ENCODE data around the gene MOB3B.

Gene MOB3B

DNA sequence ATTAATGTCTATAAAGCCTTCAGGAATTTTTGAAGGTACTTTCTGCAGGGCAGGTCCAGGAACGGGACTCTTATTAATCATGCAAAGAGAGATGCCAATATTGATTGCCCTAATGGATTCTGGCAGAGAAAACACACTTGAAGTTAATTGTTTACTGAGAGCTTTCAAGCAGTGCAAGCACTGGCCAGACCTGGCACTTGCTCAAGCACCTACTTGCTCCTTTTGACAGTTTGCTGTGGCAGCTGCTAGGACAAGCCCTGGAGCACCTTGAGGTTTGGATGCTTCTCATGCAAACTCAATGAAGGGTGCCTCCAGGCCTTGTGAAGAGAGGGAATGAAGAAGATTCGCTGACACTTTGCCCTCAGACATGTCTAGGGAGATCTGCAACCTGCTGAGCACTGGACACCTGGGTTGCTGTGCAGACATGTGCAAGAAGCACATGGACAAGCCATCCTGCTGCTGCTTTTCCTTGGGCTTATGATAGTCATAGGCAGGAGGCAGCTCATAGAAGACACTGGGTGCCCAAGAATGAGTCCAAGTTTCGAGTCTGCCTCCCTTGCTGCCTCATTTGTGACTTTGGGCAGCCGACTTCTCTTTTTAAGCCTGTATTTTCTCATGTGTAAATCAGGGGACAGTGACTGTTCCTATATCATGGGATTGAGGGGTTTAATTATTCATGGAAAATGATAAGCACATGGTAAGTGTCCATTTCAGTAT lies 143.8 kb downstream of the MOB3B start:
- DNase-seq: no peak

DNA sequence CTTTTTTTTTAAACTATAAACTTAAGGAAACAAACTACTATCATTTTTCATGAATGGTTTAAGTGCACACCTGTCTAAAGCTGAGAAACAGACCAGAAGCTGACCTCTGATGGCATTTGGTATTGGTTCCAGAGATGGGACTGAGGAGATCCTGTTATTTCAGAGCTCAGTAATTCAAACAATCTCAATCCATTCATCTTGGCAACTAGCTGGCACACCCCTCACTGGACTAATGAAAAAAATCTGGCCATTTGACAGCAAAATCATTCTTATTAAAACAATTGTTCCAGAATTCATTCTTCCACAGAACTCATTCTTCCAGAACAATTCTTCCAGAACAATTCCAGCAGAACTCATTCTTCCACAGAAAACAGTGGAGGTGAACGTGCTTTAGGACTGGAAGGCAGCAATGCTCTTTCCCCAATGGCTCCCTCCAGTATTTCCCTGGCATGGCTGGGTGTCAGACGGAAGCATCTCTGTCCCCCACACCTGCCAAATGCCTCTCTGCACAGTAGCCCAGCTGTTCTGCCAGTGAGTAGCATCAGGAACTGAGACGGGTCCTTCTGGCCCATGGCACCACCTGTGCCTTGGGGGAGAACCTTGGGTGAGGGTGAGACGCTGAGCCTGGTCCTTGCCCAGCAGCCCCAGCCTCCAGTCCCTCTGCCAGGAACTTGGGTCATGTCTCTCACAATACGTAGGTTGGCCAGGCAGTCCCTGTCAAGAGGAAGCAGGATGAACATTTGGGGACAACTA lies 145.2 kb downstream of the MOB3B start:
- no peak for DNase-seq

DNA sequence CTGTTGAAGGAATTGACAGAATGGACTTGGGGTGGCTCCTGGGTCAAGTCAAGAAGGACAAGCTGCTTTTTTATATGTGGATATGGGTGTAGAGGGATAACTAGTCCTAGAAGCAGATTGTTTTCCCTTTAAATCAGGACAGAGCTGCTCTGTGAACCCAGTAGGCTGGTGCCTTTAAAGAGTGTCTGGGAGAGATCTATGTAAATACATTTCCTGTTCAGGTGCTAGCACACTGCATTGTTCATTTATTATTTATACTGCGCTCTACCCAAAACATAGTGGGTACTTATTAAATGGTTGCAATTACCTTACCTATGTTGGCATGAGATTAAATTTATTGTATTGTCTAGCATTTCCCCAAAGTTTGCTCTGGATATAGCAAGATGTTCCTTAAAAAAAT lies 146.1 kb downstream of the MOB3B start:
- DNase-seq: no peak

DNA sequence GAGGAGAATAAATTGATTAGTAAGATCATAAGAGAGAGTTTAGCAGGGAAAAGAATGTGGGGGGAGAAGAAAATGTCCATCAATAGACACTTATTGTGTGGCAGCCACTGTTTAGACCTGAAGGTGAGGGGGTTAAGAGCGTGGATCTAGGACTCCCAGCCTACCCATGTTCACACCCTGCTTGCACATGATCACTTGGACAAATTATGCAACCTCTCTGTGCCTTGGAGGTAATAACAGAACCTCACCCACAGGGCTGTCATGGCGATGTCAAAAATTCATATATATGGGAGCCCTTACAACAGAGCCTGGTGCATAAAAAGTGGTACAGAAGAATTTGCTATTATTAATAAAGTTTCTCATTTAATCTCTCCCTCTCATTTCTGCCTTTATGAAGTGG lies 146.6 kb downstream of the MOB3B start:
- no peak for DNase-seq

DNA sequence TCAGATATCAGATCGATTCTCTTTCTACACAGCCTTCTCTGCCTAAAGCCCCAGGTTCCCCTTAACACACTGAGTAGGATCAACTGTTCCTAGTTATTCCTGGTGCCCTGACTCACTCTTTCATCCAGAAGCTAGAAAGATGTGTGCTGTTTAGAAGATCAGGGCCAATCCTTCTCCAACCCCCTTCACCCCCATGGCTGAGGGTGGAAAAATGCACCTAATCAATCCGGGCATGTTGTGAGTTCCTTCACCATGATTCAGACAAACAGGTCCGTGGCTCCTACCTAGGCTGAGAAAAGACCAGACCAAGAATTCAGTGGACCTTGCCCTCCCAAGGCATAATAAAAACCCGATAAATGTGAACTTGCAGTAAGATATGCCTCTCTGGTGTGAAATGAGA lies 147.3 kb downstream of the MOB3B start:
- DNase-seq: no peak

DNA sequence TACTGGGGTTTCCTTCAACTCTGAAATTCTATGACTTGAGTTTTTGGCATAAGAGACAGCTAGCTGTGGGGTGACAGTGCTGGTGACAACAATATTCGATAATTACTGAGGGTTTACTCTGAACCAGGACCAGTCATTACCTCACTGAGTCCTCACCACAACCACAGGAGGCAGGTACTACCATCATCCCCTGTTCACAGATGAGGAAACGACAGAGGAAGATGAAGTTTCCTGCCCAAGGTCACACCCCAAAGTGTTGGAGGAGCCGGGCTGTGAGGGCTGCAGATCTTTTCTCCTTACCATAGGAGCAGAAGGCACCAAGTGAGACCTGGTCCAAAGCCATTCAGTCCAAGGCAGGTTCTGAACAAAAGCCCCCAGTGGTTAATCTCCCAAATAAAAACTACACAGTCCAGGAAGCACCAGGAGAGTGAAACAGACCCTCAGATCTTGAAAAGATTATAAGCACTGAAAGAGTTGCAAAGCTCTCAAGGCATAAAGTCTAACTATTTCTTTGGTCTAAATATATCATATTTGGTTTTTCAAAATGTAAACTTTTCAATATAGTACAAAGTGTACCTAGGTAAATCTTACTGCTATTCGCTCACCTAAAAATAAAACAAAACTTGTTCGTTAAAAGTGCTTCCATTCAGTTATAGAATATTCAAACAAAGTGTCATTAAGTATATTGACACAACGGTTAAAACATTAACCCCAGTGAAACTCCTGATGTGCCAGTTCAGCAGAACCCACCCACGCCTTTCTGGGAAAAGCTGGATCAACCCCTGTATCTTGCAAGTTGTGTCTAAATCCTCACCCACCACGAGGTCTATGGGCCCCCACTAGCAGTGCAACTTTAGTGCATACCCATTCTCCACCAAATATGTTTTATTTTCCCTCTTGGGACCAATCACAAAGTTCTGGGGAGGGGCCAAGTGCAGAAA lies 150.0 kb downstream of the MOB3B start:
- DNase-seq: no peak

DNA sequence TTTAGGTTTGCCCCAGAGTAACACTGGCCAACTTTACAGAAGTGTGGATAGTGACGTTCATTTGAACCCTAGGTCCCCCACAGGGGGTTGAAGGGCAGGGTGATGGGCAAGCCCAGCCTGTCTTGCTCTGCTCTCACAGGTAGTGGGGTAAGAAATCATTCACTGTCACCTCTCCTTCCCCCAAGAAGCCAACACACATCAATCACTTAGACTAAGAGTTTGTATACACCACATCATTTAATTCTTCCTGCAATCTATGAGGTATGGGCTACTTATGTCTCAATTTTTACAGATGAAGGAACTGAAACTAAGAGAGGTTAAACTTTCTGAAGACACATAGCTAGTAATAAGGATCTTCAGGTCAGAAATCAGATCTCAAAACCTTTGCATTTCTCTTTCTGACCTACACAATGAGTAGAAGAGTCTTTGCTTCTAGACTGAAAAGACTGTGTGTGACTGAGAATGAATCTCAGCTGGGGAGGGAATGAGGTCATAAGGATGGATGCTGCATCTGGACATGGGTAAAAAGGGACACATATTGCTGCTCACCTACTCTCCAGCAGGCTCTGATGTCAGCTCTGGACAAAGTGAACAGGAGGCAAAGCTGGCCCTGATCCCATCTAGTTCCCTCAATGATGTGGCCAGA lies 151.7 kb downstream of the MOB3B start:
- DNase-seq: no peak

DNA sequence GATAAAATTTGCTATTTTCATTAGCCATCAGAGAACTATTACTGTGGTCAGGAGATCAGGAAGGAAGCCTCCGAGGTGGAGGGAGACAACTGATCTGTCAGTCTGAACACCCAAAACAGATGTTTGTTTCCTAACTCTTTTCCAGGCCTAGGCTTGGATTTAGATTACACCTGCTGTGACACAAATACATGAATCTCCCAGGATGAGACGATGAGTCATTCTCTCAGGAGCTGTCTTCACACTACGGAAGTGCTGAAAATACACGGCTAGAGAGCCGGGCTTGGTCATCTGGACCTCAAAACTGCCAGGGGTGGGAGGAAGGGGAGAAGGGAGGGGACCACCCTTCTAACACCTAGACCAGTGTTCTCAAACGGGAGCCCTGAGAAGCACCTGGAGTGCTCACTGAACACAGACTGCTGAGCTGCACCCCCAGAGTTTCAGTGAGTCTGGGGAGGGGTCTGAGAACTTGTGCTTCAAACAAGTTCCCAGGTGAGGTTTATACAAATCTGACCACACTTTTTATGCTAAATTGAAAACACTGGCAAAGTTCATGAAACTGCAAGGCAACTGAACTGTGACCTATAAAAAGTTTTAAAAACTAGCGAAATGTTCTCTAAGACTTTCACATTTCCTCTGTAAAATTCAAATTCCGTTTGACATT lies 152.3 kb downstream of the MOB3B start:
- no peak for DNase-seq

DNA sequence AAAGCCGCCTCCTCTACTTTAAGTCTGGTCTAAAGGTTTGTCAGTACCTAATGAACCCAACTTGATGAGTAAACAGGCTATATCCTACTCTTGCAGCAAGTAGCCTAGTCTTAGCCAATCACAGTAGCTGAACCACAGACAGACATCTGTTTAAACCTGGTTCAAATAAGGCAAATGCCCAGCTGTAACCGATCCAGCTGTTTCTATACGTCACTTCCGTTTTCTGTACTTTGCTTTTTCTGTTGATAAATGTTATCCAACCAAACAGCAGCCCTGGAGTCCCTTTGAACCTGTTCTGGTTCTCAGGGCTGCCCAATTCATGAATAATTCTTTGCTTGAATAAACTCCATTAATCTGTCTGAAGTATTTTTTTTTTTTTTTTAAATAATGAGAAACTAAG lies 155.8 kb downstream of the MOB3B start:
- DNase-seq: no peak

DNA sequence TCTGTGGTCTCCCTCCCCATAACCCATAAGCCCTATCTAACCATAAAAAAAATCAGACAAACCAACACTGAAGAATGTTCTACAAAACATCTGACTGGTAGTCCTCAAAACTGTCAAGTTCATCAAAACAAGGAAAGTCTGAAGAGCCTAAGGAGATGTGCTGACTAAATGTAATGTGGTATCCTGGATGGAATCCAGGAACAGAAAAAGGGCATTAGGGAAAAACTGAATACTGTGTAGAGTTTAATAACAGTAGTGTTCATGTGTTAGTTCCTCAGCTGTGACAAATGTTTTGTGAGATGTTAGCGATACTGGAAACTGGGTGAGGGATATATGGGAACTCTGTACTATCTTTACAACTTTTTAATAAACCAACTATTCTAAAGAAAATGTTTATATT lies 157.0 kb downstream of the MOB3B start:
- no peak for DNase-seq

DNA sequence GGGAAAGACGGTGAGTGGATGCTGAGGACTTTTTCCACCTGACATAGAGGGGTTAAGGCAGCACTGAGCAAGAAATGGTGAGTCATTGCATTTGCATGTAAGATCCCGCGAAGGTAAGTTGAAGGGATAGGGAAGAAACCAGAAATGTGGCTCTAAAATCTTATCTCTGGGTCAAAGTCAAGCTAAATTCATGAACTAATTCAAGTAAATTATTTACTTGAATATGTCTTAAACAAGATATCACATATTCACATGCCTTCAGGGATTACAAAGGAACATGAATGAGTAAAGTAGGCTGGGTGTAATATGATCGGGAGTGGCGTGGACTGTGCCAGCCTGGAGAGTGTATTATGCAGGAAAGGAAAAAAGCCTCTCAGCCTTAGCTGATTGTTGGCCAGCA lies 158.2 kb downstream of the MOB3B start:
- DNase-seq: no peak

DNA sequence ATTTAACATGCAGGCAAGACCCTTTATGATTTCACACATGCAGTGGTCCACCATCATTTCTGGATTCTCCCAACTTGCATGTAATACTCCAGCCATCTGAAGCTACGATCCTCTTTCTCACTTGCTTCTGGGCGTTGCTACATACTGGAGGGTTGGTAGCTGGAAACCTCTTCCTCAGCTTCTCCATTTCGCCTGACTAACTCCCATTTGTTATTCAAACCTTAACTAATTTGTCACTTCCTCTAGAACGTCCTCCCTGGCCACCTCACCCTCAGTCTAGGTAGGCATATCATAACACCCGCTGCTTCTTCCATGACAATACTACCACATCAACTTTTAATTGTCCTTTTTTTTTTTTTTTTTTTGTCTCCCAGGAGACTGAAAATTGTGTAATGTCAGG lies 160.0 kb downstream of the MOB3B start:
- DNase-seq: no peak

DNA sequence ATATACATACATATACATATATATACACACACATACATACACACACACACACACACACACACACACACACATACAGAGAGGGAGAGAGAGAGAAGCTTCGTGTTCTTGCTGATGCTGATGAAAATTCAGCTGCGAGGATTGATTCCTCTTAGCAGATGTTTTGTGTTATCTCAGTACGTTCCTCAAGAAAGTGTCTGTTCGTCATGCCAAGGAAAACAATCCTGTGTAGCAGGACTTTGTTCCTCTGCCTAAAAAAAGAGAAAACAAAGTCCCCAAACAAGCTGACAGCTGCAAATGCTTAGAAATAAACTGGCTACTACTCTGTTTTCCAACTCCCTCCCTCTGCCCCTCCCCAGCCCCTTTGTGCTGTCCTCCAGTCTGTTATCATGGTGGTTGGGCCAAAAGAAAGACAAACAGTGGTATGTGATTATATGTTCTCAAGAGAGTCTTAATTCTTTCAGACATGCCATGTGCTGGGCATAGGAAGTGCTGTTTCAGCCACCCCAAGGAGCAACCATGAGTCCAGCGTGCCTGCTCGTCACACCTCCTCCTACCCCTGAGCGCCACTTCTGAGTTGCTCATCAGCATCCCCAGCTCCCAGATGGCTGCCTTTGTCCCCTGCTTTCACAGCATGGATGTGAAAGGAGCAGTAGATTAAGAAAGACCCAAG lies 161.2 kb downstream of the MOB3B start:
- DNase-seq: no peak

DNA sequence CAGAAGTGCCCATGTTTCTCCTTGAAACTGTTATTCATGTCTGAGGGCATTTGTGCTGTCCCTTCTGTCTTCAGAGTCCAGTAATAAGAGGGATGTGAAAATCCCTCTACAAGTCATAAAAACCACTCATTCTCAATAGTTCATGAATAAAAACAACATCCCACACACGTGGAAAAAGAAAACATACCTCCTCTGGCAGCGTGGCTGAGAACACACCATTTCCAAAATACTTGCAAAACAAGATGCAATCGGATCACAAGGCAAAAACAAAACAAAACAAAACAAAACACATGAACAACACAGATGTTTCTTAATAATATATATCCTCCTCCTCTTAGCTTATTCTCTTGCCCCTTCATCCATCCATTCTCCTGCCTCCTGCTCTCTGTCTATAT lies 161.7 kb downstream of the MOB3B start:
- no peak for DNase-seq

DNA sequence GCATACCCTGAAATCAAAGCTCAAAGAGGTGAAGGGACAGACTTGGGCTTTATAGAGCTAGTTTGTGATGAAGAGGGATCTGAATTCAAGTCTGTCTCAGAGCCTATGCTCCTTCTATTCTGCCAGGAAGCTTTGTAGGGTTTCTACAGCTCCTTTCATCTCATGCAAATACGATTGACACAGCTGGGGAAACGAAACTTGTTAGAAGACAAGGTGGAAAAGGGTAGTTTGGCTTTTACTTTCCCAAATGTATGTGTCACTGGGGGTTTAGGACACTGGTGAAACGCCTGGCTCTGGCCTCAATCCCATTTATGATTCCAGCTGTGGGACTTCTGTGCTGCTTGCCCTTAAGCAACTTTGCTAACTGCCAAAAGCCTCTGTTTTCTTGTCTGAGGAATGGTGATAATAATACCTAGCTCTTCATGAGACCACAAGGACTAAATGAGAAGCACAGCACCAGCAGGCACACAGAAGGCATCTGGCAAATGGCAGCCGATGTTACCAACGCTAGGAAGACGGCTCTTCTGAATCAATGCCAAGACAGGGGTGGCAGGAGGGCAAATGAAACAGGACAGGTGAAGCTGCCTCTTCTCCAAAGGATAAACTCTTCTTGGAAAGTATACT lies 162.3 kb downstream of the MOB3B start:
- no peak for DNase-seq

DNA sequence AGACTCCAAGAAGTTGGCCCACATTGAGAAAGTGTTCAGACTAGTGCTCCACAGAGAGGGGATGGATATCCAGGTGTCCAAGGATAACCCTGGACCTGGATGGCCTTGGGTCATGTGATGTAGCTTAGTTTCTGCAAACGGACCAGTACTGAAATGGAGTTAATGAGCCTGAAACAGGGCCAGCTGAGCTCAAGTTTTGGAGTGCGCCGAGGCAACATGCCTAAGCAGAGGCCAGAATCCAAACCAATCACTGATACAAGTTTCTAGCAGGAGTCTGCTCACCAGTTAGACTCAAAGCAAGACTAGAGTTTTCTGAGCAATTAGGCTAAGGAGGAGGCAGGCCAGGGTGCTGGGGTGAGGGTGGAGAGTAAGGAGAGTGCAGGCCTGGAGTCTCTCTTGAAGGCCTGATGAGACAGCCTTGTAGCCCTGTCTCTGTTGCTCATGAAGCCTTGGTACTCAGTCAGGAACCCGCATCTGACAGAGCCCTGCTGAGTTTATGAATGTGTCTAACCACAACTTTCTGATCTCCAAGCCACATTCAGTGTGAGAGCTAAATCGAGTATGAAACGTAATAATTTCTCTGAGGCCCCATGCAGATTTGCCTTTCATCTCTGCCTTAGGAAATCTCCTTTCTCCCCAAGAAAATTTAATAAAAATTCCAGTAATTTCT lies 163.8 kb downstream of the MOB3B start:
- DNase-seq: no peak

DNA sequence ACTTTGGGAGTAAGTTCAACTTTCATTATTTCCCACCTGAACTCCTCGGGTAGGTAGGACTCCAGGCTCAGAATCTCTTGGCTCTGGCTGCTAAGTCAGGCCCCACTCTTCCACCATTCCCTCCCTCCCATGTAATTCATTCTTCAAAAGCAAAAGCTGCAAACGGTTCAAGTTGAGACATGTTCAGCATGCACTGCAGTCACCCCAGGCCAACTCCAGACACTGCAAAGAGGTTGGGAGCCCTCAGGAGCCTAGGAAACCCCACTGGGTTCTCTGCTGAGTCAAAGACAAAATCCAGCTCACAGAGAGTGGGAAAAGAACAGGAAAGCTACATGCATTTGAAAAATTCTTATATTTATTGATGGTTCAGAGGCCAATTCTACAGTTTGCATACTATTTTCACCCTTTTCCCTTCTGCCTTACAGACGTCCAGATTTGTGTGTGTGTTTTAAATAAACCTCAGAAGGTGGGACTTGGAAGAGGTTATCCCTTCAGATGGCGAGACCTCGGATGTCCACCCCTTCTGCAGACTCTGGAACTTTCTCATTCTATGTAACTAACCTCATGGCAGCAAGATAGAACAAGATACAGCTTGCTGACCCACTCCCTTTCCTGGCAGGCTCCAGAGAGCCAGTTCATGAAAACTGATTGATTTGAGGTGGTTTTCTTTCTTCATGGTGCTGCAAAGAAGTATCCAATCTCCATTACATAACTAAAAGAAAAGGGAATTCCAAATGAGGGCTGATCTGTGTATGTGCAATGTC lies 167.0 kb downstream of the MOB3B start:
- DNase-seq: no peak

DNA sequence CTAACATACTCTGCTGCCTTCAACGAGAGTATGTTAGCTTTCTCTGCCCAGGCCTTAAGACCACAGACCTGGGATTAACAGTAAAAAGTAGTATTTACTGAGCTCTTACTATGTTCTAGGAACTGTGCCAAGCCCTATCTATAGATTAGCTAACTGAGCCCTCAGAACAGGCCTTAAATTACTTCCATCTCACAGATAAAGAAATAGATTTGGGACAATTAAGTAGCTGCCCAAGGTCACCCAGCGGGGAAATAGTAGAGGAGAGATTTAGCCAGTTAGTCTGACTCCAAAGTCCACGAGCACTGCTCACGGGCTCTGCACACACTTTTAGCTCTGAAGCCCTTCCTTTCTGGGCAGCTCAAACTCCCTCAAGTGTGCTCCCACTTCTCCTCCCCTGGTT lies 168.1 kb downstream of the MOB3B start:
- no peak for DNase-seq

DNA sequence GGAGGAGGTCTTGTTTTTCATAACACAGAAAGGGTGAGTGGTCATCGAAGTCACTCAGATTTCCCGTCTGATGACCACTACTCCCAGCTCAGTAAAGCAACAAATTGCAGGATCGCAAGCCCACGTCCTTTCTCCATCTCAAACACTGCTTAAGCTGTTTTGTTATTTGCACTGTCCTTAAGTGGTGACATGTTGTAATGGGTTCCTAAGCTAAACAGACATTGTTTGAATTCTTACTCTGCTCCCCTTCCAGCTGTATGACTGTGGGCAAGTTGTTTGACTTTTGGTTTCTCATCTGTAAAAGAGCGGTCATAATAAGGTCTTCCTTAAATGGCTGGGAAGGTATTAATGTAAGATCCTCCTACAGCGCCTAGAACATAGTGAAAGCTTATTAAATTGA lies 169.9 kb downstream of the MOB3B start:
- DNase-seq: no peak

DNA sequence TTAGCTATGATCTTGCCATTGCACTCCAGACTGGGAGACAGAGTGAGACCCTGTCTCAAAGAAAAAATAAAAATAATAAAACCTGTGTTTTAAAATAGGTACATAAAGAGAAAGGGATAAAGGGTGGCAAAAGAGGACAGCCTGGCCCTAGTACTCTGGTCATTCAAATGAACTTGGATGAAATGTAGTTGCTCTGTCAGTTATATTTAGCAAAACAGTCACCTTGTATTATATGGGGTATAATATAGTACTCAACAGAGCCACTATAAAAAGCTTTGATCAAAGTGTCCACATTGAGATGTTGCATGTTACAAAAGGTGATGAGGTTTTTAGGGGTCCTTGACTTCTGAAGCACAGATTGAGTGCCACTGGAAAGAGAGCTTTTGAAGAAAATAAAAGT lies 171.6 kb downstream of the MOB3B start:
- no peak for DNase-seq
